ENCODE measurements around the gene SVEP1.

GRCh38 chr9:110486218-110486617 lies 93.3 kb downstream of the SVEP1 start:
- TF ChIP-seq, protein P1, sequence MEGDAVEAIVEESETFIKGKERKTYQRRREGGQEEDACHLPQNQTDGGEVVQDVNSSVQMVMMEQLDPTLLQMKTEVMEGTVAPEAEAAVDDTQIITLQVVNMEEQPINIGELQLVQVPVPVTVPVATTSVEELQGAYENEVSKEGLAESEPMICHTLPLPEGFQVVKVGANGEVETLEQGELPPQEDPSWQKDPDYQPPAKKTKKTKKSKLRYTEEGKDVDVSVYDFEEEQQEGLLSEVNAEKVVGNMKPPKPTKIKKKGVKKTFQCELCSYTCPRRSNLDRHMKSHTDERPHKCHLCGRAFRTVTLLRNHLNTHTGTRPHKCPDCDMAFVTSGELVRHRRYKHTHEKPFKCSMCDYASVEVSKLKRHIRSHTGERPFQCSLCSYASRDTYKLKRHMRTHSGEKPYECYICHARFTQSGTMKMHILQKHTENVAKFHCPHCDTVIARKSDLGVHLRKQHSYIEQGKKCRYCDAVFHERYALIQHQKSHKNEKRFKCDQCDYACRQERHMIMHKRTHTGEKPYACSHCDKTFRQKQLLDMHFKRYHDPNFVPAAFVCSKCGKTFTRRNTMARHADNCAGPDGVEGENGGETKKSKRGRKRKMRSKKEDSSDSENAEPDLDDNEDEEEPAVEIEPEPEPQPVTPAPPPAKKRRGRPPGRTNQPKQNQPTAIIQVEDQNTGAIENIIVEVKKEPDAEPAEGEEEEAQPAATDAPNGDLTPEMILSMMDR (IDR thresholded peaks at IDR 0.05), result no peak
- TF ChIP-seq POLR2AphosphoS5 (IDR thresholded peaks at IDR 0.05) (peak in 1 of 3 donors; percentile 10), EP300 (IDR thresholded peaks at IDR 0.05; ENCODE audit: low read depth) (no peak), POLR2A (IDR thresholded peaks at IDR 0.05) (no peak)
